Measurements from ENCODE around the gene ARSD.
"Not testable (repeated sequence)": the region's sequence is repeated elsewhere in the genome, so short reads cannot be mapped to it uniquely, and the experiment has no call there.

- TF ChIP-seq EZH2 (IDR thresholded peaks at IDR 0.05; ENCODE audit: borderline replicate concordance, low read length); CTCF (conservative IDR thresholded peaks at IDR 0.05 in 1 of 2, IDR thresholded peaks at IDR 0.05 in 1 of 2; ENCODE audit: extremely low read depth in 1 of 2, insufficient read depth in 1 of 2, low read depth in 1 of 2, low read length in 2 of 2): not testable (repeated sequence)
Observed at GRCh38 chrX:2963449-2963848, 34.3 kb upstream of the ARSD start.
